WTC11 (cell line): ENCODE data around the gene HMX3. TPM values are rescaled to one million over a fixed set of nuclear protein-coding genes. Genes with fewer than 3 reads are reported as not detected.

Source experiments
- ATF2 ChIP-seq: sonication (generic); formaldehyde crosslinking; IDR thresholded peaks from 2 replicates; pipeline ENCODE4 v1.8.1; 2022; ENCODE audit warnings: low read depth, missing genetic modification reagents, borderline replicate concordance
- CDX4 ChIP-seq: fragments of 250-450 bp; sonication (Bioruptor Pico); IDR thresholded peaks from 2 replicates; pipeline ENCODE4 v1.9.0; 2021; ENCODE audit warnings: moderate library complexity, mild to moderate bottlenecking, inconsistent platforms, borderline replicate concordance
- E2F1 ChIP-seq: sonication (generic); formaldehyde crosslinking; IDR thresholded peaks from 2 replicates; pipeline ENCODE4 v1.8.0; 2022; ENCODE audit warnings: mild to moderate bottlenecking, missing genetic modification reagents
- E2F4 ChIP-seq: sonication (generic); formaldehyde crosslinking; IDR thresholded peaks from 2 replicates; pipeline ENCODE4 v1.8.1; 2022; ENCODE audit warnings: low read depth, mild to moderate bottlenecking, moderate library complexity, missing genetic modification reagents, borderline replicate concordance
- ELF4 ChIP-seq: sonication (generic); formaldehyde crosslinking; IDR thresholded peaks from 2 replicates; pipeline ENCODE4 v1.8.1; 2022; ENCODE audit warnings: low read depth, mild to moderate bottlenecking, moderate library complexity, missing genetic modification reagents
- ERG ChIP-seq: fragments of 250-450 bp; sonication (Bioruptor Pico); IDR thresholded peaks from 2 replicates; pipeline ENCODE4 v1.8.0; 2021; ENCODE audit warnings: mild to moderate bottlenecking
- ETV6 ChIP-seq: sonication (generic); formaldehyde crosslinking; IDR thresholded peaks from 2 replicates; pipeline ENCODE4 v1.8.1; 2022; ENCODE audit warnings: mild to moderate bottlenecking, missing genetic modification reagents
- FOXP1 ChIP-seq: sonication (generic); formaldehyde crosslinking; IDR thresholded peaks from 2 replicates; pipeline ENCODE4 v1.8.0; 2022; ENCODE audit warnings: missing genetic modification reagents, mild to moderate bottlenecking, moderate library complexity, borderline replicate concordance
- GRHL2 ChIP-seq: fragments of 250-450 bp; sonication (Bioruptor Pico); IDR thresholded peaks from 2 replicates; pipeline ENCODE4 v1.8.0; 2022; ENCODE audit warnings: mild to moderate bottlenecking, moderate library complexity; ENCODE audit not compliant: insufficient replicate concordance, severe bottlenecking
- HMGA2 ChIP-seq: fragments of 250-450 bp; sonication (Bioruptor Pico); IDR thresholded peaks from 2 replicates; pipeline ENCODE4 v1.4.0; 2021; ENCODE audit warnings: mild to moderate bottlenecking, moderate library complexity
- IRF1 ChIP-seq: sonication (generic); formaldehyde crosslinking; IDR thresholded peaks from 2 replicates; pipeline ENCODE4 v1.8.0; 2023; ENCODE audit warnings: missing genetic modification reagents
- KAT7 ChIP-seq: sonication (generic); formaldehyde crosslinking; IDR thresholded peaks from 2 replicates; pipeline ENCODE4 v1.8.1; 2023; ENCODE audit warnings: missing genetic modification reagents, mild to moderate bottlenecking, borderline replicate concordance
- MLX ChIP-seq: sonication (generic); formaldehyde crosslinking; IDR thresholded peaks from 2 replicates; pipeline ENCODE4 v1.8.1; 2023; ENCODE audit warnings: mild to moderate bottlenecking, missing genetic modification reagents, moderate library complexity
- MXD4 ChIP-seq: fragments of 250-450 bp; sonication (Bioruptor Pico); IDR thresholded peaks from 2 replicates; pipeline ENCODE4 v1.8.0; 2021; ENCODE audit warnings: mild to moderate bottlenecking, moderate library complexity, borderline replicate concordance
- NR2C2 ChIP-seq: sonication (generic); formaldehyde crosslinking; IDR thresholded peaks from 2 replicates; pipeline ENCODE4 v1.8.0; 2022; ENCODE audit warnings: mild to moderate bottlenecking, missing genetic modification reagents
- NR3C1 ChIP-seq: sonication (generic); formaldehyde crosslinking; conservative IDR thresholded peaks from 2 replicates; pipeline ENCODE4 v1.8.1; 2023; ENCODE audit warnings: low read depth, mild to moderate bottlenecking, missing genetic modification reagents
- PREB ChIP-seq: sonication (generic); formaldehyde crosslinking; IDR thresholded peaks from 2 replicates; pipeline ENCODE4 v1.8.1; 2022; ENCODE audit warnings: mild to moderate bottlenecking, missing genetic modification reagents, moderate library complexity, borderline replicate concordance
- PRRX2 ChIP-seq: fragments of 250-450 bp; sonication (Bioruptor Pico); IDR thresholded peaks from 2 replicates; pipeline ENCODE4 v1.8.0; 2021; ENCODE audit warnings: mild to moderate bottlenecking
- SOX15 ChIP-seq: fragments of 250-450 bp; sonication (Bioruptor Pico); IDR thresholded peaks from 2 replicates; pipeline ENCODE4 v1.9.0; 2021; ENCODE audit warnings: mild to moderate bottlenecking
- STAT6 ChIP-seq: sonication (generic); formaldehyde crosslinking; conservative IDR thresholded peaks from 2 replicates; pipeline ENCODE4 v1.8.1; 2023; ENCODE audit warnings: mild to moderate bottlenecking, low read depth, missing genetic modification reagents, moderate library complexity
- TEAD4 ChIP-seq: sonication (generic); formaldehyde crosslinking; IDR thresholded peaks from 2 replicates; pipeline ENCODE4 v1.8.0; 2022; ENCODE audit warnings: mild to moderate bottlenecking, missing genetic modification reagents
- TP53 ChIP-seq: sonication (generic); formaldehyde crosslinking; IDR thresholded peaks from 2 replicates; pipeline ENCODE4 v1.8.1; 2023; ENCODE audit warnings: mild to moderate bottlenecking, missing genetic modification reagents
- USF1 ChIP-seq: sonication (generic); formaldehyde crosslinking; IDR thresholded peaks from 2 replicates; pipeline ENCODE4 v1.8.0; 2022; ENCODE audit warnings: mild to moderate bottlenecking, missing genetic modification reagents
- ZBTB21 ChIP-seq: sonication (generic); formaldehyde crosslinking; IDR thresholded peaks from 2 replicates; pipeline ENCODE4 v1.8.1; 2023; ENCODE audit warnings: mild to moderate bottlenecking, missing genetic modification reagents, borderline replicate concordance
- ZNF219 ChIP-seq: sonication (generic); formaldehyde crosslinking; IDR thresholded peaks from 2 replicates; pipeline ENCODE4 v1.8.0; 2023; ENCODE audit warnings: missing genetic modification reagents, mild to moderate bottlenecking, borderline replicate concordance
- ZNF396 ChIP-seq: fragments of 250-450 bp; sonication (Bioruptor Pico); IDR thresholded peaks from 2 replicates; pipeline ENCODE4 v1.8.0; 2021; ENCODE audit warnings: mild to moderate bottlenecking, moderate library complexity, borderline replicate concordance
- ZNF416 ChIP-seq: fragments of 250-450 bp; sonication (Bioruptor Pico); IDR thresholded peaks from 2 replicates; pipeline ENCODE4 v1.9.0; 2021; ENCODE audit warnings: mild to moderate bottlenecking, inconsistent platforms
- total RNA-seq: library from RNA; stranded (reverse); gene quantifications from 3 replicates; pipeline ENCODE4 v1.2.3, GENCODE V29; 2021

The HMX3 gene
- total RNA-seq, 1 experiment from 2014 or later = not detected

GRCh38 chr10:123149568-123150270, 13.9 kb downstream of the HMX3 start (continued):
- TF ChIP-seq ATF2 (CRISPR knock-in tag) (no peak), ZBTB21 (CRISPR knock-in tag) (no peak), TP53 (CRISPR knock-in tag) (no peak), SOX15 (no peak), PREB (no peak), TEAD4 (CRISPR knock-in tag) (peak; percentile 52; the same call in 1 of the 2 replicates), NR3C1 (CRISPR knock-in tag) (no peak), IRF1 (CRISPR knock-in tag) (no peak), GRHL2 (CRISPR knock-in tag) (no peak), KAT7 (no peak), ZNF219 (CRISPR knock-in tag) (no peak), NR2C2 (CRISPR knock-in tag) (no peak), ETV6 (CRISPR knock-in tag) (no peak), MXD4 (CRISPR knock-in tag) (no peak), MLX (CRISPR knock-in tag) (no peak), E2F4 (no peak), ELF4 (CRISPR knock-in tag) (no peak), ZNF416 (no peak), FOXP1 (peak; percentile 49; the same call in 1 of the 2 replicates), STAT6 (CRISPR knock-in tag) (no peak), USF1 (CRISPR knock-in tag) (no peak), E2F1 (no peak), ERG (CRISPR knock-in tag) (no peak), PRRX2 (CRISPR knock-in tag) (no peak), ZNF396 (CRISPR knock-in tag) (no peak), CDX4 (no peak), HMGA2 (CRISPR knock-in tag) (no peak)
